Kidney epithelial cell (primary cell): ENCODE measurements around the gene SMCHD1. TPM values are rescaled to one million over a fixed set of nuclear protein-coding genes. Genes with fewer than 3 reads are reported as not detected.
"Not testable (repeated sequence)": the region's sequence is repeated elsewhere in the genome, so short reads cannot be mapped to it uniquely, and the experiment has no call there.

Experiments
- DNase-seq: peaks from one replicate; pipeline ENCODE4 v3.0.0-alpha.2; 2010; ENCODE audit warnings: low read depth
- H3K27me3 ChIP-seq: 2 replicates; pipeline ENCODE4 v1.6.0; 2011; ENCODE audit warnings: low read length; ENCODE audit not compliant: control insufficient read depth, insufficient read depth
- H3K36me3 ChIP-seq: 2 replicates; pipeline ENCODE4 v1.5.1; 2011; ENCODE audit warnings: low read length; ENCODE audit not compliant: control insufficient read depth, insufficient read depth
- H3K4me3 ChIP-seq: 2 replicates; pipeline ENCODE4 v1.5.1; 2011; ENCODE audit warnings: low read depth, mild to moderate bottlenecking, control low read depth, low read length
- CTCF ChIP-seq: IDR thresholded peaks from 2 replicates; pipeline ENCODE4 v1.5.1; 2011; ENCODE audit warnings: mild to moderate bottlenecking, moderate library complexity, low read length, control low read depth, inconsistent platforms; ENCODE audit not compliant: insufficient read depth, poor library complexity, severe bottlenecking
- total RNA-seq: library from RNA; depleted of rRNA; stranded (reverse); fragments of >200 nt; gene quantifications from 2 replicates; pipeline ENCODE4 v1.2.3, GENCODE V29; 2015

Gene SMCHD1
- total RNA-seq, 1 donor from 2014 or later = 28.0 TPM

DNA sequence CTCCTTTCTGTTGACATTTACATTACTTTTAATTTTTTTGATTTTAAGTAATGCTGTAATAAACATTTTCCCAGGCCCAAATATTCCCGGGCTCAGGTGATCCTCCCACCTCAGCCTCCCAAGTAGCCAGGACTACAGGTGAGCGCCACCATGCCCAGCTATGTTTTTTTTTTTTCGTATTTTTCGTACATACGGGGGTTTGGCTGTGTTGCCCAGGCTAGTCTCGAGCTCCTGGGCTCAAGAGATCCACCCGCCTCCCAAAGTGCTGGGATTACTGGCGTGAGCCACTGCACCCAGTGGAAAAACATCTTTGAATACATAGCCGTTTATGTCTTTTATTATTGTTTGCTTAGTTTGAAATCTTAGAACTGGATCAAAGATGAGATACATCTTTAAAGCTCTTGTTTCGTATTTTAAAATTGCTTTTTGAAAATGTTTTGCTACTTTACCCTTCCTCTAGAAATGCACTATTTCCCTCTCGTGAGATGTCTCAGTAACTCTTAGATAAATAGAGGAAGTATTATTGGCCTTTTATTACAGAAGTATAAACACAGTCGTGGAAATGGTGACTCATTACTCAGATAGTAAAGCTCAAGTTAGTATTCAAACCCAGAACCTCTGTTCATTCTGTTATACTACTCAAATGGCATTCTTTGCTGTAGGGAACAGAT, 2.4 kb downstream of the SMCHD1 start:
- no peak for DNase-seq
- Histone ChIP-seq H3K4me3 (peak overlapping the region; percentile 4), H3K36me3 (no peaks in the 10 kb centered on the region), H3K27me3 (no peaks in the 10 kb centered on the region)
- no peak for TF ChIP-seq CTCF

DNA sequence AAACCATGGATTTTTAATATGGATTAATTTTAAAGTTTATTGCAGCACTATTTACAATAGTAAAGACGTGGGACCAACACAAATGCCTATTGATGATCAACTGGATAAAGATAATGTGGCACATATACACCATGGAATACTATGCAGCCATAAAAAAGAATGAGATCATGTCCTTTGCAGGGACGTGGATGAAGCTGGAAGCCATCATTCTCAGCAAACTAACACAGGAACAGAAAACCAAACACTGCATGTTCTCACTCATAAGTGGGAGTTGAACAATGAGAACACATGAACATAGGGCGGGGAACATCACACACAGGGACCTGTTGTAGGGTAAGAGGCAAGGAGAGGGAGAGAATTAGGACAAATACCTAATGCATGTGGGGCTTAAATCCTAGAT, 5.3 kb downstream of the SMCHD1 start:
- not testable (repeated sequence) for DNase-seq, H3K36me3 ChIP-seq, H3K4me3 ChIP-seq, H3K27me3 ChIP-seq

GRCh38 chr18:2662288-2662687, 6.8 kb downstream of the SMCHD1 start:
- not testable (repeated sequence) for DNase-seq, H3K27me3 ChIP-seq, H3K4me3 ChIP-seq, H3K36me3 ChIP-seq

DNA sequence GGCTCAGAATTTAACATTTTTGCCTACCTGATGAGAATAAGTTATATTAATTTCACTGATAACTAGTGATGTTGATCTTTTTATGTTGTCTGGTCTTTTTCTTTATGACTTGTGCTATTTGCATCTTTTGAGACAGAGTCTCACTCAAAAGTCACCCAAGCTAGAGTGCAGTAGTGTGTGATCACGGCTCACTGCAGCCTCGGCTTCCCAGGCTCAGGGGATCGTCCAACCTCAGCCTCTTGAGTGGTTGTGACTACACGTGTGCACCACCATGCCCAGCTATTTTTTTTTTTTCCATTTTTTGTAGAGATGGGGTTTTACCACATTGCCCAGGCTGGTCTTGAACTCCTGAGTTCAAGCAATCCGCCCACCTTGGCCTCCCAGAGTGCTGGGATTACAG, 7.5 kb downstream of the SMCHD1 start:
- TF ChIP-seq CTCF = no peak
- Histone ChIP-seq H3K4me3 (no peak overlapping the region), H3K27me3 (no peaks in the 10 kb centered on the region), H3K36me3 (no peaks in the 10 kb centered on the region)
- DNase-seq = no peak

GRCh38 chr18:2672410-2672809, 16.9 kb downstream of the SMCHD1 start:
- Histone ChIP-seq H3K27me3 (no peaks in the 10 kb centered on the region), H3K36me3 (no peaks in the 10 kb centered on the region), H3K4me3 (no peak overlapping the region)
- no peak for DNase-seq
- TF ChIP-seq CTCF = no peak

DNA sequence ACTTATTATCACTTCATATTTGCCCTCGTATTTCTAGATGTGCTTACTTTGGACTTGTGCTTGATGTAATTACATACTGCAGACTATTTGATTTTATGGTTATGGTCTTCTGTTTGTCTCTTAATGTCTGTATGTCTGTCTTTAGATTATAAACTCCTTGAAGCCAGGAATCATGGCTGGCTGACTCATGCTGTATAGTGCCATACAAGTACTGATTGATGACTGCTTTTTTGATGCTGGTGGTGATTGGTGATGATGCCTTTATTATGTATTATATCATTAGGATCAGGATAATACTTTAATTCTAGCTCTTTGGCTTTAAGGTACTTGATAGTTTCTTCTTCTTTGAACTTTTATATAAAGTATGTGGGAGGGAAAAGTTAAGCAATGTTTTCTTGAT, 17.3 kb downstream of the SMCHD1 start:
- no peak for TF ChIP-seq CTCF
- no peak for DNase-seq
- Histone ChIP-seq H3K27me3 (no peaks in the 10 kb centered on the region), H3K36me3 (no peaks in the 10 kb centered on the region), H3K4me3 (no peak overlapping the region)

DNA sequence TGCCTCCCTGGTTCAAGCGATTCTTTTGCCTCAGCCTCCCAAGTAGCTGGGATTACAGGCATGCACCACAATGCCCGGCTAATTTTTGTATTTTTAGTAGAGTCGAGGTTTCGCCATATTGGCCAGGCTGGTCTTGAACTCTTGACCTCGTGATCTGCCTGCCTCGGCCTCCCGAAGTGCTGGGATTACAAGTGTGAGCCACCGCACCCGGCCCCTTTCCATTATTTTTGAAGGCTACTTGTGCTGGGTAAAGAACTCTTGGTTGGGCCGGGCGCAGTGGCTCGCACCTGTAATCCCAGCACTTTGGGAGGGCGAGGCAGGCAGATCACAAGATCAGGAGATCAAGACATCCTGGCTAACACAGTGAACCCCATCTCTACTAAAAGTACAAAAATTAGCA, 23.4 kb downstream of the SMCHD1 start:
- DNase-seq, H3K36me3 ChIP-seq: not testable (repeated sequence)

More for the DNA sequence above, 23.4 kb downstream of the SMCHD1 start:
- H3K27me3 ChIP-seq, H3K4me3 ChIP-seq: not testable (repeated sequence)
